Liver (tissue), 9 donors: Measurements from ENCODE around the gene DPY19L1. TPM values are rescaled to one million over a fixed set of nuclear protein-coding genes. Genes with fewer than 3 reads are reported as not detected.
"Not testable (repeated sequence)": the region's sequence is repeated elsewhere in the genome, so short reads cannot be mapped to it uniquely, and the experiment has no call there.

Source experiments
- DNase-seq: peaks from one replicate; pipeline ENCODE4 v3.0.0-alpha.2; 2017; ENCODE audit warnings: low spot score
- H3K27ac ChIP-seq, 2 donors: one replicate each; pipeline ENCODE4 v1.7.0; 2013; ENCODE audit warnings: inconsistent platforms in 2 of 2, low read length in 2 of 2, control low read depth in 1 of 2, low read depth in 1 of 2, mild to moderate bottlenecking in 1 of 2
- H3K27me3 ChIP-seq, 4 donors: one replicate each; pipeline versions ENCODE4 v1.6.1 to v1.7.0; 2013; ENCODE audit warnings: low read length in 3 of 4, inconsistent platforms in 1 of 4, mild to moderate bottlenecking in 1 of 4, moderate library complexity in 1 of 4; ENCODE audit not compliant: control insufficient read depth in 4 of 4, insufficient read depth in 4 of 4
- H3K36me3 ChIP-seq, 4 donors: one replicate each; pipeline versions ENCODE4 v1.6.1 to v1.7.0; 2013; ENCODE audit warnings: low read length in 3 of 4, mild to moderate bottlenecking in 3 of 4, low read depth in 1 of 4, moderate library complexity in 1 of 4; ENCODE audit not compliant: control insufficient read depth in 4 of 4, insufficient read depth in 3 of 4
- H3K4me1 ChIP-seq, 4 donors: one replicate each; pipeline versions ENCODE4 v1.6.1 to v1.7.0; 2013; ENCODE audit warnings: low read length in 3 of 4, mild to moderate bottlenecking in 3 of 4, moderate library complexity in 1 of 4; ENCODE audit not compliant: control insufficient read depth in 4 of 4, insufficient read depth in 4 of 4
- H3K4me3 ChIP-seq, 3 donors: one replicate each; pipeline versions ENCODE4 v1.6.1 to v1.7.0; 2013; ENCODE audit warnings: low read length in 3 of 3, control low read depth in 1 of 3, low read depth in 1 of 3, mild to moderate bottlenecking in 1 of 3
- H3K9ac ChIP-seq, 2 donors: one replicate each; pipeline ENCODE4 v1.7.0; 2013; ENCODE audit warnings: low read length in 2 of 2, mild to moderate bottlenecking in 2 of 2, moderate library complexity in 2 of 2, control low read depth in 1 of 2, low read depth in 1 of 2
- H3K9me3 ChIP-seq, 4 donors: one replicate each; pipeline versions ENCODE4 v1.6.1 to v1.7.0; 2013; ENCODE audit warnings: low read length in 3 of 4; ENCODE audit not compliant: control insufficient read depth in 4 of 4
- WGBS: extraction: QIAGEN DNeasy Blood & Tissue Kit; methylation state at CpG from one replicate; pipeline ENCODE4 v1.1.7; 2013; 5-methylcytosine and 5-hydroxymethylcytosine counted together
- polyA plus RNA-seq, 2 donors: library from polyadenylated mRNA; stranded (reverse) in 1 of 2; unstranded in 1 of 2; fragments of 200-250 nt in 1 of 2; fragments of >200 nt in 1 of 2; fragmentation: Nextera tagmentation in 1 of 2; extraction: Ambion mirVana in 1 of 2; gene quantifications; one replicate each; pipeline versions ENCODE4 v1.2.1 to v1.2.3, GENCODE V29; 2013 to 2015
- total RNA-seq, 2 donors: library from RNA; depleted of rRNA; stranded (reverse); fragments of >200 nt; gene quantifications; one replicate each; pipeline ENCODE4 v1.2.3, GENCODE V29; 2014
- donor health status: healthy.
- donor health status: healthy.
- donor health status: healthy.
- donor health status: healthy.
- donor health status: healthy.

The DPY19L1 gene
- total and polyA plus RNA-seq, 4 donors = 3.9 to 24.2 (median 16.9) TPM

DNA sequence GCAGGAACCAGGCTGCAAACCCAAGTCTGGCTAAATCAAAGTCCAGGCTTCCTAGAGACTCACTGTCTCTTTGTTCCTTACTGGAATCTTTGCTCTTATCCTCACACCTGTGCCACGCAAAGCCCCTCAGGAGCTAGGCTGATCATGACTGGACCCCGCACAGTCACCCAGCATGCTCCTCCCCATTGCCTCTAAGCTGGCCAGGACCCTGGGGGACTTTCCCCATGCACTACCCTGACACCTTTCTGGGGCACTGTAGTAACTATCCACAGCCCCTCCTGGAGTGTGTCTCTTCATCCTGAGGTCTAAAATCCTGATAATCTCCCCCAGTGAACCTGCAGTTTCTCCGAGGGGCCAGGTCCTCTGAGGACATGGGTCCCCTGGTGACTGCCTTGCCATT, 21.3 kb upstream of the DPY19L1 start:
- not testable (repeated sequence) for H3K4me1 ChIP-seq, H3K36me3 ChIP-seq, H3K27ac ChIP-seq, H3K4me3 ChIP-seq, H3K27me3 ChIP-seq, H3K9ac ChIP-seq, H3K9me3 ChIP-seq, DNase-seq
- WGBS = 93% methylated on average over 3 of the region's 3 CpGs

GRCh38 chr7:35057505-35058451, 20.5 kb upstream of the DPY19L1 start:
- WGBS = 94% methylated on average over 11 of the region's 11 CpGs
- not testable (repeated sequence) for H3K36me3 ChIP-seq, H3K4me3 ChIP-seq, H3K27me3 ChIP-seq, H3K27ac ChIP-seq, H3K9me3 ChIP-seq, H3K9ac ChIP-seq, DNase-seq, H3K4me1 ChIP-seq

- not testable (repeated sequence) for H3K4me1 ChIP-seq, H3K27me3 ChIP-seq, DNase-seq, H3K9ac ChIP-seq, H3K36me3 ChIP-seq, H3K4me3 ChIP-seq, H3K9me3 ChIP-seq, H3K27ac ChIP-seq
- WGBS = 87% methylated on average over 2 of the region's 2 CpGs
Measured at GRCh38 chr7:35055733-35056132, 18.4 kb upstream of the DPY19L1 start.

- not testable (repeated sequence) for H3K27me3 ChIP-seq, H3K9ac ChIP-seq, H3K36me3 ChIP-seq, H3K9me3 ChIP-seq, DNase-seq, H3K27ac ChIP-seq, H3K4me1 ChIP-seq, H3K4me3 ChIP-seq
- 87% methylated on average over 4 of the region's 4 CpGs for WGBS
Measured at GRCh38 chr7:35053488-35054175, 16.3 kb upstream of the DPY19L1 start.

GRCh38 chr7:35048390-35048789, 11.1 kb upstream of the DPY19L1 start:
- H3K4me1 ChIP-seq, H3K27me3 ChIP-seq, H3K4me3 ChIP-seq, H3K9ac ChIP-seq, DNase-seq, H3K9me3 ChIP-seq, H3K27ac ChIP-seq, H3K36me3 ChIP-seq: not testable (repeated sequence)
- WGBS = 98% methylated on average over 2 of the region's 2 CpGs

DNA sequence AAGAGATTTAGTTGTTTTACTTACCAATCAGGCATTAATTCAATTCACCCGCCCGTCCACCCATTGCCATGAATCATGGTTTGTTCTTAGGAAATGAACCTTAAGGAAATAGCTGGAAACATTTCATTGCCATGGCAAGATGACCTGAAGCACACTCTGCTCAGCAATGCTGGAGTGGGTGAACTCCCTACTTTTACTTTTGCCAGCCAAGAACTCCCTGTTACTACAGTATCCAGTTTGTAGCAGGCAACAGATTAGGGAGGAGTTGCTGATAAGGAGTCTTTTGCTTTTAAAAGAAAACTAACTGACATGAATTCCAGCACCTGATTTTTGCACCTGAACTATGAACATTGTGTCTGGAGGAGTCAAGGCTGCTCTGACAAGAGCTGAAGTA, 10.6 kb upstream of the DPY19L1 start:
- not testable (repeated sequence) for H3K36me3 ChIP-seq, H3K9me3 ChIP-seq, DNase-seq, H3K27me3 ChIP-seq, H3K4me3 ChIP-seq, H3K27ac ChIP-seq, H3K4me1 ChIP-seq, H3K9ac ChIP-seq
- 96% methylated on average over 2 of the region's 2 CpGs for WGBS

DNA sequence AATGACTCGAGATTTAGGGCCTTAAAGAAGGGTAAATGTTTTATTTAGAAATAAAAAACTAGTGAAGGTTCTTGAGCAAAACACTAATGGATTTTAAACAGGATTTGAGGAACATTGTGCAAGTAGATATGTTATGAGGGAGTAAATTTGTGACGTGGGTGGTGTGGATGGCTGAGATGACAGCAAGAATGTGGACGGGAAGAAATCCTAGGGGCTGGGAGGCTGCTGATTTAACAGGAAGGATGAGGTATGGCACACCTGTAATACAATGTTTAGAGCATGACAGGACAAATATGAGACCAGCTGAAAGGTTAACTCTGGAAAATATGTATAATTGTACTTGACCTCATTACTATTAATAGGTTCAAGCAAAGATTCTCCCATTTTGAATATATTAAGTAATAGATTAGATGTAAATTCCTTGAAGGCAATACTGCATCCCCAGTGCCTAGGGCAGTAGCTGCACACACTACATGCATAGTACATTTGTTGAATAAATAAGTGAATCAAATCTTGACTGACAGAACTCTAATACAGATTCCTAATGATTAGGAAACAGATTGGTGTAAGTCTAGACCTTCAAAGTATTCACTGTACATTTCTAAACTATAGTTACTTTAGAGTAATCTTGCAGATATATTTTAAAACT, 10.1 kb upstream of the DPY19L1 start:
- H3K27me3 ChIP-seq, H3K9ac ChIP-seq, H3K4me3 ChIP-seq, H3K27ac ChIP-seq, H3K36me3 ChIP-seq, H3K4me1 ChIP-seq, H3K9me3 ChIP-seq, DNase-seq: not testable (repeated sequence)
- 85% methylated on average over 3 of the region's 3 CpGs for WGBS

- H3K9ac ChIP-seq, H3K27me3 ChIP-seq, H3K4me3 ChIP-seq, H3K27ac ChIP-seq, DNase-seq, H3K4me1 ChIP-seq, H3K9me3 ChIP-seq, H3K36me3 ChIP-seq: not testable (repeated sequence)
- WGBS = 88% methylated on average over 2 of the region's 2 CpGs
Measured at GRCh38 chr7:35043301-35043700, 6.0 kb upstream of the DPY19L1 start.
